ENCODE results near the gene PANK2. TPM values are rescaled to one million over a fixed set of nuclear protein-coding genes. Genes with fewer than 3 reads are reported as not detected.

Gene PANK2
- total RNA-seq, 1 experiment from 2014 or later: 41.6 TPM

GRCh38 chr20:3901028-3901705, 12.0 kb downstream of the PANK2 start:
- H3K79me2 ChIP-seq (ENCODE audit: insufficient read depth, low read length): peaks cover 100% of the 10 kb centered on the region
- no peak for DNase-seq (ENCODE audit: low read depth, low spot score)
- no peaks in the 10 kb centered on the region for H3K27me3 ChIP-seq (ENCODE audit: insufficient read depth, low read length)
- H3K4me1 ChIP-seq (ENCODE audit: control insufficient read depth in 1 of 2, insufficient read depth in 2 of 2, low read length in 2 of 2): peaks cover 30 to 63% of the 10 kb centered on the region in 2 experiments
- ChIA-PET CTCF (interaction anchor here (4.2 kb wide), 1 partner anchor 46 kb away, joined by 43 read pairs; no protein-coding TSS in a partner anchor), RAD21 (ENCODE audit: low non-redundant PET in 1 of 2, low total read pairs in 2 of 2, uncharacterized antibody in 2 of 2, unreplicated experiment in 2 of 2) (no interaction called here), POLR2A (interaction anchor here (0.8 to 1.6 kb wide), 2 partner anchors 45 to 47 kb away, joined by 3 to 5 read pairs; no protein-coding TSS in a partner anchor)
- BruUV-seq (replicated peaks): no TSS peak
- H4K20me1 ChIP-seq (ENCODE audit: insufficient read depth): peaks cover 53% of the 10 kb centered on the region
- TF ChIP-seq EGR1 (IDR thresholded peaks at IDR 0.05; ENCODE audit: low read depth) (no peak), SIN3A (IDR thresholded peaks at IDR 0.05; ENCODE audit: low read depth) (no peak), JUND (IDR thresholded peaks at IDR 0.05) (no peak), CEBPB (IDR thresholded peaks at IDR 0.05; ENCODE audit: low read depth) (no peak), POLR2AphosphoS5 (IDR thresholded peaks at IDR 0.05; ENCODE audit: low read depth, low read length) (no peak), ZNF274 (IDR thresholded peaks at IDR 0.05; ENCODE audit: low read depth, low read length) (no peak), YY1 (IDR thresholded peaks at IDR 0.05; ENCODE audit: extremely low read depth, insufficient replicate concordance, low read depth, low read length) (no peak), CTCF (IDR thresholded peaks at IDR 0.05 in 2 of 3, conservative IDR thresholded peaks at IDR 0.05 in 1 of 3; ENCODE audit: borderline replicate concordance in 1 of 3, insufficient read depth in 1 of 3, low read depth in 2 of 3, low read length in 2 of 3) (no peak), ZFX (IDR thresholded peaks at IDR 0.05) (no peak), RAD21 (IDR thresholded peaks at IDR 0.05; ENCODE audit: low read depth) (no peak), TCF7L2 (IDR thresholded peaks at IDR 0.05; ENCODE audit: borderline replicate concordance, extremely low read depth, insufficient read depth, insufficient read length) (no peak), ELF1 (IDR thresholded peaks at IDR 0.05; ENCODE audit: borderline replicate concordance, low read depth) (no peak), REST (IDR thresholded peaks at IDR 0.05; ENCODE audit: low read depth) (no peak), SP1 (IDR thresholded peaks at IDR 0.05; ENCODE audit: low read depth) (no peak), POLR2A (IDR thresholded peaks at IDR 0.05; ENCODE audit: borderline replicate concordance, extremely low read depth, insufficient read depth, insufficient read length) (no peak), CBX3 (IDR thresholded peaks at IDR 0.05; ENCODE audit: low read depth) (no peak), SRF (IDR thresholded peaks at IDR 0.05; ENCODE audit: low read depth) (no peak)
- TF ChIP-seq, protein P1, sequence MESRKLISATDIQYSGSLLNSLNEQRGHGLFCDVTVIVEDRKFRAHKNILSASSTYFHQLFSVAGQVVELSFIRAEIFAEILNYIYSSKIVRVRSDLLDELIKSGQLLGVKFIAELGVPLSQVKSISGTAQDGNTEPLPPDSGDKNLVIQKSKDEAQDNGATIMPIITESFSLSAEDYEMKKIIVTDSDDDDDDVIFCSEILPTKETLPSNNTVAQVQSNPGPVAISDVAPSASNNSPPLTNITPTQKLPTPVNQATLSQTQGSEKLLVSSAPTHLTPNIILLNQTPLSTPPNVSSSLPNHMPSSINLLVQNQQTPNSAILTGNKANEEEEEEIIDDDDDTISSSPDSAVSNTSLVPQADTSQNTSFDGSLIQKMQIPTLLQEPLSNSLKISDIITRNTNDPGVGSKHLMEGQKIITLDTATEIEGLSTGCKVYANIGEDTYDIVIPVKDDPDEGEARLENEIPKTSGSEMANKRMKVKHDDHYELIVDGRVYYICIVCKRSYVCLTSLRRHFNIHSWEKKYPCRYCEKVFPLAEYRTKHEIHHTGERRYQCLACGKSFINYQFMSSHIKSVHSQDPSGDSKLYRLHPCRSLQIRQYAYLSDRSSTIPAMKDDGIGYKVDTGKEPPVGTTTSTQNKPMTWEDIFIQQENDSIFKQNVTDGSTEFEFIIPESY (IDR thresholded peaks at IDR 0.05; ENCODE audit: extremely low read depth, insufficient replicate concordance, low read length): no peak
- TF ChIP-seq, protein P2, sequence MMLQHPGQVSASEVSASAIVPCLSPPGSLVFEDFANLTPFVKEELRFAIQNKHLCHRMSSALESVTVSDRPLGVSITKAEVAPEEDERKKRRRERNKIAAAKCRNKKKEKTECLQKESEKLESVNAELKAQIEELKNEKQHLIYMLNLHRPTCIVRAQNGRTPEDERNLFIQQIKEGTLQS (IDR thresholded peaks at IDR 0.05): no peak
- TF ChIP-seq, protein P3, sequence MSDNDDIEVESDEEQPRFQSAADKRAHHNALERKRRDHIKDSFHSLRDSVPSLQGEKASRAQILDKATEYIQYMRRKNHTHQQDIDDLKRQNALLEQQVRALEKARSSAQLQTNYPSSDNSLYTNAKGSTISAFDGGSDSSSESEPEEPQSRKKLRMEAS (IDR thresholded peaks at IDR 0.05): no peak
- no peak overlapping the region for H3K4me2 ChIP-seq (ENCODE audit: low read length)
- no peak overlapping the region for H3K27ac ChIP-seq (ENCODE audit: low read depth, low read length)
- H3K9me2 ChIP-seq (ENCODE audit: insufficient read depth): no peaks in the 10 kb centered on the region
- ATAC-seq: no peak
- H3K4me3 ChIP-seq (replicated peaks in 1 of 2; ENCODE audit: low read depth in 1 of 2, low read length in 2 of 2): no peak overlapping the region
- no peak overlapping the region for H2AFZ ChIP-seq (ENCODE audit: low read depth, low read length, poor library complexity, severe bottlenecking)
- H3K9me3 ChIP-seq (ENCODE audit: control insufficient read depth in 1 of 2, insufficient read depth in 1 of 2, low read depth in 1 of 2, low read length in 2 of 2): no peaks in the 10 kb centered on the region
- H3K9ac ChIP-seq (ENCODE audit: low read length): no peak overlapping the region
- intact Hi-C loops (cut with micrococcal nuclease): no loop called here
- no peaks in the 10 kb centered on the region; a peak in 2 of 4 replicates for H3K36me3 ChIP-seq (ENCODE audit: control insufficient read depth in 1 of 2, insufficient read depth in 2 of 2, low read length in 2 of 2)
